GM12872 (cell line): ENCODE measurements around the gene PDE9A.

Experiments
- TF ChIP-seq, protein P1 (sequence below): IDR thresholded peaks from 3 replicates; pipeline ENCODE4 v1.5.1; 2011; ENCODE audit warnings: low read depth, mild to moderate bottlenecking, low read length, moderate library complexity; ENCODE audit not compliant: insufficient read depth

Gene PDE9A

DNA sequence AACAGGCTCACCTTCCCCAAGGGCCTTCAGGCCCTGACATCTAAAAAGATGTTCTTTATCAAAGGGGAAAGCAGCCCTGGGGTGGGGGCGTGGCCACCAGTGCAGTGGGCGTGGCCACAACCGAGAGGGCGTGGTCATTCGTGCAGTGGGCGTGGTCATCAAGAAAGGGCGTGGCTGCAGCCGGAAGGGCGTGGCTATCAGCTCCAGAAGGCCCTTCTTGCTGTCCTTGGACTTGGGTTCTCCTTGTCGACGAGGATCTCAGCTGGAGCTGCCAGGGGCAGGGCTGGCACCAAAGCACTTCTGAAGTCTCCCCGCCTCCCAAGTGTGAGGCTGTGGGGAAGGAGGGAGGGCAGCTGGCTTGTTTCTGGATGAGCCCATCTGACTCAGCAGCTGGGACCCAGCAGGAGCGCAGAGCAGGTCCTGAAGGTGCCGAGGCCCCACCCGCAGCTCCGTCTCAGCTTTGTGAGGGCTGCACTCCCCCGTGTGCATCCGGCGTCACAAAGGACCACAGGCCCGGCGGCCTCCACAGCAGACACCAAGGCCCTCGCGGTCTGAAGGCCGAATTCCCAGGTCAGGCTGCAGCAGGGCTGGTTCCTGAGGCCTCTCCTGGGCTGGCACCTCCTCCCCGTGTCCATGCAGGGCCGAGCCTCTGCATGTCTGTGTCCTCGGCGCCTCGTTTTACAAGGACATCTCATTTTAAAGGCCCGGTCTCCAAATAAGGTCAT, 12.8 kb downstream of the PDE9A start:
- TF ChIP-seq, protein P1, sequence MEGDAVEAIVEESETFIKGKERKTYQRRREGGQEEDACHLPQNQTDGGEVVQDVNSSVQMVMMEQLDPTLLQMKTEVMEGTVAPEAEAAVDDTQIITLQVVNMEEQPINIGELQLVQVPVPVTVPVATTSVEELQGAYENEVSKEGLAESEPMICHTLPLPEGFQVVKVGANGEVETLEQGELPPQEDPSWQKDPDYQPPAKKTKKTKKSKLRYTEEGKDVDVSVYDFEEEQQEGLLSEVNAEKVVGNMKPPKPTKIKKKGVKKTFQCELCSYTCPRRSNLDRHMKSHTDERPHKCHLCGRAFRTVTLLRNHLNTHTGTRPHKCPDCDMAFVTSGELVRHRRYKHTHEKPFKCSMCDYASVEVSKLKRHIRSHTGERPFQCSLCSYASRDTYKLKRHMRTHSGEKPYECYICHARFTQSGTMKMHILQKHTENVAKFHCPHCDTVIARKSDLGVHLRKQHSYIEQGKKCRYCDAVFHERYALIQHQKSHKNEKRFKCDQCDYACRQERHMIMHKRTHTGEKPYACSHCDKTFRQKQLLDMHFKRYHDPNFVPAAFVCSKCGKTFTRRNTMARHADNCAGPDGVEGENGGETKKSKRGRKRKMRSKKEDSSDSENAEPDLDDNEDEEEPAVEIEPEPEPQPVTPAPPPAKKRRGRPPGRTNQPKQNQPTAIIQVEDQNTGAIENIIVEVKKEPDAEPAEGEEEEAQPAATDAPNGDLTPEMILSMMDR: no peak

DNA sequence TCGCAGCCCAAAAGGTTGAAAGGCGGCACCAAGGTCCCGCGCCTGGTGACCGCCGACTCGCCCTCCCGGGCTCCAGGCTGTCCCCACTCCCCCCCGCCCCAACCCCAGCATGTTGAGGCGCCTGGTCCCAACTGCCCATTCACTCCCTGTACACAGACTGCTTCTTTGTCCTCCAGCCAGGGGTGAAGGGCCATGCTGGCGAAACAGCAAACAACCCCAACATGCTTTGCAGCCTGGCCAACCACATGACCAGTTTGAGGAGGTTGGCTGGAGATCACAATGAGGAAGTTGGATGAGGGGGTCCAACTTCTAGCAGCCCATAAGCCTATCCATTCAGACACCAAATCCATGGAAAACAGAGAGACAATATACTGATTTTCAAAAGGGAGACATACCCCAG, 13.5 kb downstream of the PDE9A start:
- TF ChIP-seq, protein P1: no peak

DNA sequence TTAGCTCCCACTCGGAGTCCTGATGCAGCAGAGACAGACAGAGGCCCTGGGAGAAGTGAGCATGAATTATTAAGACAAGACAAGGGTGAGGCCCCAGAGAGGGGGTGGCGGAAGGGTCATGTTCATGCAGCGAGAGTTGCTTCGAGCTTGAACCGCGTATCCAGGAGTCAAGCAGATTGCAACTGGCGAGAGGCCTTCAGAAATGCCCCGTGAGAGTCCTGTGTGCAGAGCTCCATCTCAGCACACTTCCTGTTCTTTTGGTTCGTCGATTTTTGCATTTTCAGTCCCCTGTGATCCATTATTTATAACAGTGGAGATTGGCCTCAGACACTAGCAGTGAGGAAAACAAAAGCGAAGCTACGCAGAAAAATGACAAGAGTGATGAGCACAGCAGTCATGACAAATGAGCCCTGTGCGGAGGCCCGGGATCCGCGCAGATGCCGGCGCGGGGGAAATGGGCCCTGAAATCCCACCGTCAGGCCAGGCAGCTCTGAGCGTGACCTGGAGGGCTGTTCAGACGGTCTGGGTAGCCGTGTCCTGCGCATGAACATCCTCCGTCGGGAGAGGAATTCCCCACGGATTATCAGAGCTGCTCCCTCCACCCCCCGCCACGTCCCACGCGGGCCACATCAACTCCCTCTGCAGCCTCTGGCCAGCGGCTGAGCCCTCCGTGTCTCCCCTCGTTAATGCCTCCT, 15.0 kb downstream of the PDE9A start:
- TF ChIP-seq, protein P1: no peak

DNA sequence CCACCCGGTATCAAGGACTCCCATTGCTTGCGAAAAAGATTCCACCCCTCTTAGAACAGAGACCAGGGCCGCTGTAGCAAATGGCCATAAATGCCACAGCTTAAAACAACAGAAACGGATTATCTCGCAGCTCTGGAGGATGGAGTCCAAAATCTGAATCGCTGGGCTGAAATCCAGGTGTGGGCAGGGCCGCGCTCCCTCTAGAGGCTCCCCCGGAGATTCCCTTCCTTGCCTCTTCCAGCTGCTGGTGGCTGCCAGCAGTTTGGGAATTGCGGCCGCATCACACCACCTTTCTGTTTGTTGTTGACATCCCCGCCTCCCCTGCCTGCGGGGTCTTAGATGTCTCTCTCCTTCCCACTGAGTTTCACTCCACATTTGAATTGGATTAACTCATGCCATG, 15.6 kb downstream of the PDE9A start:
- TF ChIP-seq, protein P1: no peak

GRCh38 chr21:42670058-42670880, 16.8 kb downstream of the PDE9A start:
- TF ChIP-seq, protein P1: no peak

GRCh38 chr21:42670884-42671283, 17.5 kb downstream of the PDE9A start:
- TF ChIP-seq, protein P1: no peak
